Choroid plexus epithelial cell (primary cell): ENCODE data around the gene MAML2.

Experiments used
- DNase-seq: peaks from one replicate; pipeline ENCODE4 v3.0.0-alpha.2; 2010; ENCODE audit warnings: low read depth
- H3K4me3 ChIP-seq: 2 replicates; pipeline ENCODE4 v1.5.1; 2011; ENCODE audit warnings: low read depth, mild to moderate bottlenecking, control low read depth, low read length, moderate library complexity
- CTCF ChIP-seq: conservative IDR thresholded peaks from 2 replicates; pipeline ENCODE4 v1.5.1; 2011; ENCODE audit warnings: low read depth, mild to moderate bottlenecking, control low read depth, inconsistent platforms, low read length, moderate library complexity

MAML2 gene

GRCh38 chr11:96384156-96384555, 41.2 kb upstream of the MAML2 start:
- no peak overlapping the region for H3K4me3 ChIP-seq
- no peak for TF ChIP-seq CTCF
- no peak for DNase-seq

- no peak overlapping the region for H3K4me3 ChIP-seq
- TF ChIP-seq CTCF = no peak
- DNase-seq = no peak
Observed at GRCh38 chr11:96376796-96377195, 33.8 kb upstream of the MAML2 start.

GRCh38 chr11:96373826-96374225, 30.8 kb upstream of the MAML2 start:
- no peak overlapping the region for H3K4me3 ChIP-seq
- DNase-seq = no peak

GRCh38 chr11:96367342-96367741, 24.3 kb upstream of the MAML2 start:
- no peak for TF ChIP-seq CTCF
- no peak for DNase-seq
- H3K4me3 ChIP-seq = no peak overlapping the region

More at GRCh38 chr11:96373826-96374225, 30.8 kb upstream of the MAML2 start:
- TF ChIP-seq CTCF = no peak

DNA sequence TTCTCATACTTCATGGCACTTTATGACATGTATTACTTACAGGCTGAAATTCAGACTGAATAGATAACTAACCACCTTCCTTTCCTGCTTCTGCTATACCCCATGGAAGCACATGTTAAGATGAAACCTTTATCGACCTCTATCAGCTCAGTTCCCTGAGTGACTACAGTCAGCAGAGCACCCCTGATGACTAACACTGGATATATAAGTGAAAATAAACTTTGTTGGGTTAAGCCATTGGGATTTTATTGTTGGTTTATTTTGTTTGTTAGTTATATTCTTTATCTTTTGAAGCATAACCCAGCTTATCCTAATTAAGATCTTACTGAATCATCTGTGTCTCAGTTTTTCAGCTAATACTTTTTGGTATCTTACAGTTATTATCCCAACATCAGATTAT, 23.0 kb upstream of the MAML2 start:
- DNase-seq = peak; percentile 1
- no peak for TF ChIP-seq CTCF
- H3K4me3 ChIP-seq = no peak overlapping the region

DNA sequence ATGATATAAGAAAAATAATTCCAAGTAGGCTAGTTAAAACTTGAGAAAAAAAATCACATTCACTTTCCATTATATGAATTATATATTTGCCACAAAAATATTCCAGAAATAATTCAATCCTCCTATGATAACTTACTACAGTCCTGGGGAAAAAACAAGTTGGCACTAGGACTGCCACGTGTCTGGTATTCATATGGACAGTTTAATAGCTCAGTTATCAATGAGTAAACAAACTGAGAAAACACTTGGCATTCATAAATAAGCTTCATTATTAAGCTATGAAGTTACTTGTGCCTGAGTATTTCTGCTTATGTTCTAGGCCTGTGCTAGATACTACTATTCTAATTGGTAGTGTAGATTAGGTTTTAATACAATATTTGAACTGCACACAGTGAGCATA, 22.5 kb upstream of the MAML2 start:
- no peak for DNase-seq
- H3K4me3 ChIP-seq = no peak overlapping the region
- TF ChIP-seq CTCF = no peak

- no peak for TF ChIP-seq CTCF
- no peak overlapping the region for H3K4me3 ChIP-seq
- DNase-seq = peak; percentile 18
Observed at GRCh38 chr11:96361778-96362177, 18.8 kb upstream of the MAML2 start.
